HCT116 (cell line): ENCODE measurements around the gene PTPN18. TPM values are rescaled to one million over a fixed set of nuclear protein-coding genes. Genes with fewer than 3 reads are reported as not detected.

Experiments
- ATAC-seq: fragments of 200-7000 bp; cut with Tn5 transposase; 2 replicates; pipeline ENCODE4 v1.9.1; 2020; ENCODE audit warnings: mild to moderate bottlenecking, moderate library complexity
- BruUV-seq: library from RNA; stranded (reverse); fragments of 400-500 nt; replicated peaks from 2 replicates; lab custom pipeline; 2021; lab: Mats Ljungman, UMichigan
- CTCF ChIA-PET: fragments of 300-600 bp; sonication (Branson Sonifier 250); formaldehyde crosslinking; loops from one replicate; lab custom pipeline; 2021; ENCODE audit warnings: antibody characterized with exemption; lab: Charles Lee
- POLR2A ChIA-PET: fragments of 300-600, 350-600 bp; sonication (Branson Sonifier 250); formaldehyde crosslinking; loops from one replicate; lab custom pipeline; 2021; ENCODE audit warnings: antibody characterized with exemption; lab: Charles Lee
- RAD21 ChIA-PET, 2 experiments: fragments of 300-600 bp; sonication (Branson Sonifier 250); formaldehyde crosslinking; loops; one replicate each; lab custom pipeline; 2023; ENCODE audit warnings: low total read pairs in 2 of 2; ENCODE audit not compliant: uncharacterized antibody in 2 of 2, unreplicated experiment in 2 of 2, low non-redundant PET in 1 of 2; lab: Charles Lee
- DNase-seq: peaks from one replicate; pipeline ENCODE4 v3.0.0-alpha.2; 2010; ENCODE audit warnings: low read depth, low spot score
- H2AFZ ChIP-seq: fragments of 200-600 bp; shearing (Covaris generic), sonication (generic); 2 replicates; pipeline ENCODE4 v1.6.1; 2017; ENCODE audit warnings: low read depth, mixed run types, mixed read lengths, antibody characterized with exemption, low read length; ENCODE audit not compliant: poor library complexity, severe bottlenecking
- H3K27ac ChIP-seq: 2 replicates; pipeline ENCODE4 v1.5.1; 2012; ENCODE audit warnings: low read depth, low read length
- H3K27me3 ChIP-seq: fragments of 200-600 bp; sonication (generic); 2 replicates; pipeline ENCODE4 v1.6.1; 2016; ENCODE audit warnings: mixed run types, low read length, mixed read lengths; ENCODE audit not compliant: insufficient read depth
- H3K36me3 ChIP-seq, 2 experiments: fragments of 200-500 bp in 1 of 2; fragments of 200-600 bp in 1 of 2; sonication (Bioruptor generic) in 1 of 2; sonication (generic) in 1 of 2; 2 replicates each; pipeline versions ENCODE4 v1.5.1 to v1.6.1; 2014 to 2016; ENCODE audit warnings: low read length in 2 of 2, inconsistent platforms in 1 of 2, mixed read lengths in 1 of 2, mixed run types in 1 of 2; ENCODE audit not compliant: insufficient read depth in 2 of 2, control insufficient read depth in 1 of 2
- H3K4me1 ChIP-seq, 2 experiments: fragments of 200-600 bp in 1 of 2; sonication (generic) in 1 of 2; 2 replicates each; pipeline versions ENCODE4 v1.5.1 to v1.6.1; 2012 to 2017; ENCODE audit warnings: low read length in 2 of 2, inconsistent platforms in 1 of 2, mild to moderate bottlenecking in 1 of 2, mixed read lengths in 1 of 2, mixed run types in 1 of 2, moderate library complexity in 1 of 2; ENCODE audit not compliant: insufficient read depth in 2 of 2, control insufficient read depth in 1 of 2
- H3K4me2 ChIP-seq: fragments of 200-600 bp; sonication (generic); 2 replicates; pipeline ENCODE4 v1.6.1; 2017; ENCODE audit warnings: mixed run types, low read length, mixed read lengths
- H3K4me3 ChIP-seq, 2 experiments: fragments of 200-600 bp in 1 of 2; sonication (generic) in 1 of 2; replicated peaks in 1 of 2; 2 replicates each; pipeline ENCODE4 v1.5.1; 2011 to 2016; ENCODE audit warnings: low read length in 2 of 2, control low read depth in 1 of 2, low read depth in 1 of 2, mild to moderate bottlenecking in 1 of 2, mixed read lengths in 1 of 2, mixed run types in 1 of 2
- H3K79me2 ChIP-seq: fragments of 200-600 bp; sonication (generic); 2 replicates; pipeline ENCODE4 v1.6.1; 2017; ENCODE audit warnings: mild to moderate bottlenecking, mixed run types, low read length, moderate library complexity, mixed read lengths; ENCODE audit not compliant: insufficient read depth
- H3K9ac ChIP-seq: fragments of 200-600 bp; sonication (generic); 2 replicates; pipeline ENCODE4 v1.6.1; 2016; ENCODE audit warnings: low read length, mixed read lengths
- H3K9me2 ChIP-seq: fragments of 200-600 bp; sonication (generic), shearing (Covaris generic); 2 replicates; pipeline ENCODE4 v1.6.1; 2017; ENCODE audit warnings: mixed run types, mild to moderate bottlenecking, moderate library complexity; ENCODE audit not compliant: insufficient read depth
- H3K9me3 ChIP-seq, 2 experiments: fragments of 200-500 bp in 1 of 2; fragments of 200-600 bp in 1 of 2; sonication (Bioruptor generic) in 1 of 2; sonication (generic) in 1 of 2; 2 replicates each; pipeline ENCODE4 v1.6.1; 2014 to 2017; ENCODE audit warnings: low read length in 2 of 2, mixed read lengths in 2 of 2, inconsistent platforms in 1 of 2, low read depth in 1 of 2, mild to moderate bottlenecking in 1 of 2, mixed run types in 1 of 2, moderate library complexity in 1 of 2; ENCODE audit not compliant: control insufficient read depth in 1 of 2, insufficient read depth in 1 of 2
- H4K20me1 ChIP-seq: fragments of 200-600 bp; sonication (generic), shearing (Covaris generic); 2 replicates; pipeline ENCODE4 v1.6.1; 2017; ENCODE audit warnings: mixed run types, mild to moderate bottlenecking, moderate library complexity; ENCODE audit not compliant: insufficient read depth
- ATF3 ChIP-seq: IDR thresholded peaks from 2 replicates; pipeline ENCODE4 v1.6.1; 2012
- CBX3 ChIP-seq: IDR thresholded peaks from 2 replicates; pipeline ENCODE4 v1.6.1; 2012; ENCODE audit warnings: low read depth
- CTCF ChIP-seq, 3 experiments: fragments of 200-600 bp in 1 of 3; sonication (generic) in 1 of 3; IDR thresholded peaks in 2 of 3; conservative IDR thresholded peaks in 1 of 3; 2 replicates each; pipeline ENCODE4 v1.5.1; 2012 to 2017; ENCODE audit warnings: low read depth in 2 of 3, low read length in 2 of 3, antibody characterized with exemption in 1 of 3, borderline replicate concordance in 1 of 3, control low read depth in 1 of 3, mild to moderate bottlenecking in 1 of 3, mixed read lengths in 1 of 3, mixed run types in 1 of 3, moderate library complexity in 1 of 3; ENCODE audit not compliant: insufficient read depth in 1 of 3
- EGR1 ChIP-seq: IDR thresholded peaks from 2 replicates; pipeline ENCODE4 v1.6.1; 2012; ENCODE audit warnings: low read depth
- ELF1 ChIP-seq: IDR thresholded peaks from 2 replicates; pipeline ENCODE4 v1.6.1; 2012; ENCODE audit warnings: low read depth, borderline replicate concordance
- FOSL1 ChIP-seq: IDR thresholded peaks from 2 replicates; pipeline ENCODE4 v1.6.1; 2012; ENCODE audit warnings: low read depth
- POLR2A ChIP-seq: IDR thresholded peaks from 2 replicates; pipeline ENCODE4 v1.7.0; 2011; ENCODE audit warnings: borderline replicate concordance; ENCODE audit not compliant: insufficient read depth, insufficient read length; ENCODE audit errors: extremely low read depth
- POLR2AphosphoS5 ChIP-seq: IDR thresholded peaks from 2 replicates; pipeline ENCODE4 v1.6.1; 2011; ENCODE audit warnings: mild to moderate bottlenecking, low read depth, low read length, moderate library complexity
- RAD21 ChIP-seq: IDR thresholded peaks from 2 replicates; pipeline ENCODE4 v1.6.1; 2012; ENCODE audit warnings: low read depth, mild to moderate bottlenecking
- REST ChIP-seq: IDR thresholded peaks from 2 replicates; pipeline ENCODE4 v1.6.1; 2012; ENCODE audit warnings: low read depth
- SIN3A ChIP-seq: IDR thresholded peaks from 2 replicates; pipeline ENCODE4 v1.6.1; 2012; ENCODE audit warnings: low read depth
- SP1 ChIP-seq: IDR thresholded peaks from 2 replicates; pipeline ENCODE4 v1.6.1; 2012; ENCODE audit warnings: low read depth
- SRF ChIP-seq: IDR thresholded peaks from 2 replicates; pipeline ENCODE4 v1.6.1; 2012; ENCODE audit warnings: low read depth
- YY1 ChIP-seq: IDR thresholded peaks from 2 replicates; pipeline ENCODE4 v1.6.1; 2011; ENCODE audit warnings: low read length, low read depth, moderate library complexity, mild to moderate bottlenecking; ENCODE audit not compliant: insufficient replicate concordance; ENCODE audit errors: extremely low read depth
- ZBTB33 ChIP-seq: IDR thresholded peaks from 2 replicates; pipeline ENCODE4 v1.6.1; 2011; ENCODE audit warnings: mild to moderate bottlenecking, low read length, moderate library complexity; ENCODE audit not compliant: insufficient replicate concordance; ENCODE audit errors: extremely low read depth
- ZFX ChIP-seq: fragments of 450-650 bp; IDR thresholded peaks from 2 replicates; pipeline ENCODE4 v1.6.1; 2017
- intact Hi-C: fragments of 100-400 bp; cut with micrococcal nuclease; formaldehyde crosslinking; loops from 2 replicates; pipeline ENCODE4 v1.10.0; 2022
- total RNA-seq: library from RNA; stranded (reverse); gene quantifications from one replicate; pipeline ENCODE4 v1.2.1, GENCODE V29; 2021; ENCODE audit not compliant: unreplicated experiment

Gene PTPN18
- total RNA-seq, 1 experiment from 2014 or later, result 52.4 TPM

GRCh38 chr2:130377491-130377890 lies 21.6 kb downstream of the PTPN18 start:
- BruUV-seq, result no TSS peak
- intact Hi-C loops, result no loop called here

More at GRCh38 chr2:130377491-130377890, 21.6 kb downstream of the PTPN18 start:
- POLR2A ChIA-PET, result no interaction called here
- no peak overlapping the region for H3K4me2 ChIP-seq
- H3K36me3 ChIP-seq, result peaks cover 0 to 6% of the 10 kb centered on the region in 2 experiments; a peak in 1 of 4 replicates
- ATAC-seq (no peak), DNase-seq (no peak)
- 0 out of 2 replicates have a peak, but pooled peaks cover 7% of the 10 kb centered on the region for H3K79me2 ChIP-seq
- H2AFZ ChIP-seq, result no peak overlapping the region
- RAD21 ChIA-PET, result no interaction called here
- CTCF ChIA-PET, result no interaction called here
- H3K27ac ChIP-seq, result no peak overlapping the region
- H3K9ac ChIP-seq, result no peak overlapping the region
- no peak overlapping the region for H3K4me3 ChIP-seq
- TF ChIP-seq ZFX (no peak), CTCF (IDR thresholded peaks at IDR 0.05 in 2 of 3, conservative IDR thresholded peaks at IDR 0.05 in 1 of 3; ENCODE audit: borderline replicate concordance in 1 of 3, insufficient read depth in 1 of 3, low read depth in 2 of 3, low read length in 2 of 3) (no peak), EGR1 (no peak), POLR2A (no peak), ATF3 (no peak), SP1 (no peak), SRF (no peak), REST (no peak), ZBTB33 (no peak), RAD21 (no peak), YY1 (no peak), ELF1 (no peak), POLR2AphosphoS5 (no peak), CBX3 (no peak), FOSL1 (no peak), SIN3A (no peak)
- H3K9me3 ChIP-seq, result no peaks in the 10 kb centered on the region
- H3K9me2 ChIP-seq, result no peaks in the 10 kb centered on the region
- no peaks in the 10 kb centered on the region for H3K27me3 ChIP-seq
- H4K20me1 ChIP-seq, result no peaks in the 10 kb centered on the region
- peaks cover 11 to 25% of the 10 kb centered on the region in 2 experiments; a peak in 3 of 4 replicates for H3K4me1 ChIP-seq
